HTR-8/SVneo (cell line): ENCODE results near the gene SHANK1.

Experiments used
- DNase-seq: peaks from one replicate; pipeline ENCODE4 v3.0.0; 2011; ENCODE audit warnings: low spot score, mixed read lengths; ENCODE audit not compliant: insufficient read length
- FAIRE-seq: peaks from 2 replicates; lab custom pipeline; 2011; peaks lifted over from hg19 to GRCh38; lab: Jason Lieb, UNC

Gene SHANK1

DNA sequence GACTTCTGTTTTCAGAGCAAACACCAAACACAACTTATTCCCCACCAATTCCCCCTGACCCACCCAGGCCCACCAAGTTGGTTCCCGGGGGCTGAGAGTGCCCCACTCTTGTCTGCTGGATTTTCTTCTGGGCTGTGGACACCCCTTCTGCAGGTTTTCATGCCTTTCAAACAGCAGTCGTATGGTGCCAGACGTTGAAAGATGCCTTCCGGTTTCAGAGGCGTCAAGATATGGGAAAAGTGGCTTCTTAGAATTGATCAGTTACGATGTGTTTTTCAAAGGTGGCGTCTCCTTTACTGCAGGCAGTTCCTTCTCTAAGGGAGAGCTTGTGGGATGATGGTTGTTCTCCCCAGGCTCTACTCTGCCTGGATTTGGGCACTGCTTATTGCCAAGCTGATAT is 16.3 kb upstream of the SHANK1 start:
- DNase-seq (no peak), FAIRE-seq (no peak)

DNA sequence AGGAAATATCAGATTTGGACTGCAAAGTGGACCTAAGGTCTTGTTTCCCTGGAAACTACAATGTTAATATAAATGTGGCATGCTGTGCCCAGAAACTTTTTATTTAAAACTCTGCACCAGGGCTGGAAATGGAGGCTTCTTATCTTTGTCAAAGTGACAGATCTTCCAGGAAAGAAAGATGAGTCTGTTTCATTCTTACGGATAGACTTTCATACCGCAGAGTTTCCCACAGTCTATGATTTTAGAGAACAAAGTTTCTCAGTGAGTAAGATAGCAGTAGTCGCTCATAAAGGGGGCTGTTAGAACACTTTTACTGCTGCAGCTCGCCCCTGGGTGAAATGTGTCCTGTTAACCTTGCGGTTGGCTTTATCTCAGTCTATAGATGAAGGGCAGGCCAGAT is 10.3 kb upstream of the SHANK1 start:
- FAIRE-seq (no peak), DNase-seq (no peak)

DNA sequence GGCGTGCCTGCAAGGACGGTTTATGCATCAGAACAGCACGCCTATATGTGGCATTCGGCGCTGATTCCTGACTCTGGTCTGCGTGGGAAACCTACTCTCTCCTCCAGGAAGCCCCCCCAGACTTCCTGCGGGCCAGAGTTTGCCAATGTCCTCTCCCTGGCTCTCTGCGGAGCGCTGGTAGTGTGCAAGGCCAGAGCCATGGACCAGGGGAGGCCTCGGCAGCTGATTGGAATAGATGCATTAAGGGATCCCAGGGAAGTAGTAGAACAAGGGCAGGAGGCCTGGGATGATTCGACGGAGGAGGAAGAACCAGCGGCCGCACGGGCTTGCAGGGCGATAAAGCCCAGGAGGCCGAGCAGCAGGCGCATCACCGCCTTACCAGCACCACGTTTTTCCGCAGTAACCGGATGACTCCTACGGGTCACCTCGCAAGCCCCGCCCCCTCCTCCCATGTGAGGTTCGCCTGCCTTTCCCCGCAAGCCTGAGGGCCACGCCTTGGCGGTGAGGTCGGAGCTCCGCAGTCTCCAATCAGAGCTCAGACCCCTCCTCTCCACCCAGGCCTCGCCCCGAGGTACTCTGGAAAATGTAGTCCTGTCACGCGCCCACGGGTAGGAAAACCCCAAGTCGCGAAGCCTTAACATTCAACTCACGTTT is 8.6 kb upstream of the SHANK1 start:
- no peak for FAIRE-seq

DNA sequence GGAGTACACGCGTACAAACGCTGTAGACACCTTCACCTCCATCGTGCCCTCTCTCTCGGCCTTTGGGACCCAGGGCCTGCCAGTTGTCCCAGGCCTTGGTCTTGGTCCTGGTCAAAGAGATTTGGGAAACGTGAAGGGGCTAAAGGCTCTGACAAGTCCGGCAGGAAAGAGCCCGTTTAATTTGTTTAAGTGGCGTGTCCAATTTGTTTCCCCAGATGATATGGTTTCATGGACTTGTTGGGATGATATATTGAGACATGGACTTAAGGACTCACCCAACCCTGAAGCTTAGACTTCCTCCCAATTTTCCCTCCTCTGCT is 6.3 kb upstream of the SHANK1 start:
- no peak for DNase-seq
- no peak for FAIRE-seq

More for the DNA sequence above, 8.6 kb upstream of the SHANK1 start:
- no peak for DNase-seq

DNA sequence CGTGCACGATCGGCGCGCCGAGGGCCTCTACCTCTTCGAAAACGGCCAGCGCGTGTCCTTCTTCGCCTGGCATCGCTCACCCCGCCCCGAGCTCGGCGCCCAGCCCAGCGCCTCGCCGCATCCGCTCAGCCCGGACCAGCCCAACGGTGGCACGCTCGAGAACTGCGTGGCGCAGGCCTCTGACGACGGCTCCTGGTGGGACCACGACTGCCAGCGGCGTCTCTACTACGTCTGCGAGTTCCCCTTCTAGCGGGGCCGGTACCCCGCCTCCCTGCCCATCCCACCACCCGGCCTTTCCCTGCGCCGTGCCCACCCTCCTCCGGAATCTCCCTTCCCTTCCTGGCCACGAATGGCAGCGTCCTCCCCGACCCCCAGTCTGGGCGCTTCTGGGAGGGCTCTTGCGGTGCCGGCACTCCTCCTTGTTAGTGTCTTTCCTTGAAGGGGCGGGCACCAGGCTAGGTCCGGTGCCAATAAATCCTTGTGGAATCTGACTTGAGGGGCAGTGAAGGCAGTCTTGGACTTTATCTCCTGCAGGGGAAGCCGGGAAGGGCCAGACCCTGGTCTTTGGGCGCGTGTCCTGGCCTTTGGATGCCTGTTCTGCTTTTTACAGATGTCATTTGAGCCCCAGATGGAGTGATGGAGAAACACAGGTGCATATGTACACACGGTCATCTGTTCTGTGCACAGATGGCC is 5.8 kb upstream of the SHANK1 start:
- DNase-seq: peak; percentile 59
- FAIRE-seq: no peak

DNA sequence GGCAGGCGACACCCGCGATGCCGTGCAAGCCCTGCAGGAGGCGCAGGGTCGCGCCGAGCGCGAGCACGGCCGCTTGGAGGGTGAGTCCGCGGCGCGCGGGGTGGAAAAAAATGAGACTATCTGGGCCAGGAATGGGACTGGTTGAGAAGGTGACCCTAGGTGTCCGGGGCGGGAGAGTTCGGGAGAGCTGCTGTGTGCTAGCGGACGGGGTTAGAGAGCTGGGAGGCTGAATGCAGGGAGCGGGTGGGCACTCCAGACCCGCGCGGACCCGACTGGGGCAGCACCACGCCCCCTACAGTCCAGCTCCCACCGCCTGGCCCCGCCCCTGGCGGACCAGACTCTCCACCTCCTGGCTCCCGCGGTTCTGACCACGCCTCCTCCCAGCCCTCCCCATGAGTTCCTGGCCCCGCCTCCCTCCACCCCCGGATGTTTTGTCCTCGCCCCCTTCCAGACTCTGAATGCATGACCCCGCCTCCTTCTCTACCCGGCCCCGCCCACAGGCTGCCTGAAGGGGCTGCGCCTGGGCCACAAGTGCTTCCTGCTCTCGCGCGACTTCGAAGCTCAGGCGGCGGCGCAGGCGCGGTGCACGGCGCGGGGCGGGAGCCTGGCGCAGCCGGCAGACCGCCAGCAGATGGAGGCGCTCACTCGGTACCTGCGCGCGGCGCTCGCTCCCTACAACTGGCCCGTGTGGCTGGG is 5.1 kb upstream of the SHANK1 start:
- peak; percentile 98 for FAIRE-seq

DNA sequence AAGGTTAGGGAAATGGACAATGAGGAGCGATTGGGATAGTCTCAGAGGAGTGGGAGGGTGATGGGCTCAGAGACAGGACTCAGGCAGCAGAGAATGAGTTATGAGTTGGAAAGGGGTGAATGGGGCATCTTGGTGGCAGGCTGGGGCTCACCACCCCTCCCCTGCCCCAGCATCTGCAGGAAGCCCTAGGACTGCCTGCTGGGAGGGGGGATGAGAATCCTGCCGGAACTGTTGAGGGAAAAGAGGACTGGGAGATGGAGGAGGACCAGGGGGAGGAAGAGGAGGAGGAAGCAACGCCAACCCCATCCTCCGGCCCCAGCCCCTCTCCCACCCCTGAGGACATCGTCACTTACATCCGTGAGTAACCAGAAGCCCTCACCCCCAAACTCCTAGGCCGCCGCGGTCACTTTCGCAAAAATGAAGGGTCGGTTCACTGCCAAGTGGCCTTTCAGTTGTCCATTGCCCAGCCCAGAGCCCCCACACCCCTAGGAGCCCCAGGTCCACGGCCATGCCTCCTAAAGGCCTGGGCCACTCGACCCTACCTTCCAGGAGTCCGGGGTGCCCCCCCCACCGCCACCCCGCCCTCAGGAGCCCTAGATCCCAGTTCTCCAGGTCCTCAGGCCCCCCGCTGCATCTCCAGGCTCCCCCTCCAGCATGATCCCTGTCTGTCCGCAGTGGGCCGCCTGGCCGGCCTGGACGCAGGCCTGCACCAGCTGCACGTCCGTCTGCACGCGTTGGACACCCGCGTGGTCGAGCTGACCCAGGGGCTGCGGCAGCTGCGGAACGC is 4.3 kb upstream of the SHANK1 start:
- no peak for FAIRE-seq
- no peak for DNase-seq

More for the DNA sequence above, 5.1 kb upstream of the SHANK1 start:
- peak; percentile 96 for DNase-seq

DNA sequence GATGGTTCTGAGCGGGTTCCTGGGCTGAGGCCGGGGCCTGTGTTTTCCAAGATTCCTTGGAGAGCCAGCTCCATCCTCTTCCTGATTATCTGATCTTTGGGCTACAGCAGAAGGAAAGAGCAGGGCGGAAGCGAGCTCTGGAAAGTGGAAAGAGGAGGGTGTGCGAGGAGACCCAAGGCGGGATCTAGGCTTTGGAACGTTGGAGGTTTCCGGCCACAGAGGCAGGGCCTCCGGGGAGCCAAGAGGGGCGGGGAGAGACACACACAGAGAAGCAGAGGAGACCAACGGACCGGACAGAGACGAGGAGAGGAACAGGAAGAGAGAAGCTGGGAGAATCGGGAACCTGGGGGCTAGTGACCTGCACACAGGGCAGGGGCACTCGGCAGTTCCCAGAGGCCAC is 3.5 kb upstream of the SHANK1 start, which contains the start of gene CLEC11A:
TSS of gene CLEC11A (plus strand) at position 296 of the 400 bp plus-strand sequence. CDS start 162 bp downstream, outside the sequence.
- no peak for FAIRE-seq
- DNase-seq: no peak

DNA sequence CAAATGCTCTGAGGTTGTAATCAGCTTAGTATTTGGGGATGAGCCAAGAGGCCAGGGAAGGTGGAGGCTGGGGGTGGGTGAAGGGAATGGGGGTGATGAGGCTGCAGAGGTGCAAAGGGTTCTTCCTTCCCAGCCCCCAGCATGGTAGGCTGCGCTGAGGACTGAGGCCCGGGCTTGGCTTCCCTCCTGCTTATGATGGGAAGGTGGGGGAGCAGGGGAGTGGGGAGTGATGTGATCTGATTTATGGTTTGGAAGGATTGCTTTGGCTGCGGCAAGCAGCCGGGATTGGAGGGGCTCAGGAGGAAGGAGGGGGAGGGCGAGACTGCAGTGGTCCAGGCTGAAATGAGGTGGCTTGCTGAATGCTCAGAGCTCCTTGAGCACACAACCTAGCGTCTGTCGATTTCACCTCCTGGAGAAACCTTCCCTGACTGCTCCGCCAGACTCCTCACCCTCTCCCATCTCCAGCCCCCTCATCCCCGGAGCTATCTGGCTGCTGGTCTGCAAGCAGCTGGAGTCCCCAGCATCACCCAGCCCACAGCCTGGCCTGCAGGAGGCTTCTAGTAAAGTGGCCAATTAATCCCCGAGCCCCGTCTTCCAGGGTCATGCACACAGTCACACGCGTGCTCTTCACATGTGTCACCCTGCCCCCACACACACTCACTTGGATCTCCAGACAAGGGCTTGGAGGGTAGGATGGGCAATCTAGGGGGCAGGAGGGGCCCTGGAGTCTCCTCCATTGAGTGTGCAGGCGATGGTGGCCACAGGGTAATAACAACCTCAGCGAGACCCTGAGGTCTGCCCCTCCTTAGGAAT is 2.8 kb upstream of the SHANK1 start:
- FAIRE-seq (no peak), DNase-seq (no peak)

DNA sequence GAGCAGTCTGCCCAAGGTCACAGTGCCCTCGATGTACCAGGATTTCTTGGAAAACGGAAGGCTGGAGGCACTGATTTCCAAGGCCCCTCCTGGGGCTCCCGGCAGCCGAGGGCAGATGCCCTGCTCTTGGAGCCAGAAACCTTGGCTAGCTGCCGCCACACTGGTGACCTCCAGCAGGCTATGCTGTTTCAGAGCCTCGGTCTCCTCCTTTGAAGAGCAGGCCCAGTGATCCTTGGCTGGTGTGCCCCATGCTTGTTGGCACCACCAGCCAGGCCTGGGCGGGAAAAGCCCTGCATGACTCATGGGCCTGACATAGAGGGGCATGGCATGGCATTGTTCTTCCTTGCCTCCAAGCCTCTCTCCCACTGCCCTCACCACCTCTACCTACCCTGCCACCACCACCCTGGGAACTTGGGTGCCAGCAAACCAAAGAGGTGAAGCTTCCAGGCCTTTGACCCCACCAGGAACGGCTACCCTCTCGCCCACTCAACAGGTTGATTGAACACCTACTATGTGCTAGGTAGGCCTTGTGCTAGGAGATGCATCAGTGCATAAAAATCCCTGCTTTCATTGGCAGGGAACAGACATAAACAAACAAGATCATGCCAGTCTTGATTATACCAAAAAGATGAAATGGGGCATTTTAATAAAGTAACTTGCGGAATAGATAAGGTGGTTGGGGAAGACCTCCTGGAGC is 2.0 kb upstream of the SHANK1 start:
- FAIRE-seq (no peak), DNase-seq (no peak)

DNA sequence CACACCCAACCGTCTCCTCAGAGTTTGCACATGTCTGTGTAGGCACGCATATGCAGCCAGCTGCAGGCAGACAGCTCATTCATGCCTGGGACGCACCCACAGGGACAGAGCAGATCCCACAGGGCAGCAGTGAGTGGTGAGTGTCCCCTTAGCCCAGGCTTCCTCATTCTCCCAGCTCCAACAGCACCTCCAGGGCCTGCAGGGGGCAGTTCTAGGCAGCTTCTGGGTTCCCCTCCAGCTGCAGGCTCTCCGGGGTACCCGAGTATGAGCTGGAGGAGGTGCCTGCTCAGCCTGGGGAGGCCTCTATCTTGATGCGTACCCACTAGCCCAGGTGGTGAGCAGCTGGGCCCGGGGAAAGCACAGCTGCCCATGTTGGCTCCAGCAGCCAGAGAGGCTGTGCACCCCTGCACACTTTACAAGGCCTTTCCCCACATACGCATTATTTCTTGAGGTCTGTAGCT is 1.3 kb upstream of the SHANK1 start:
- FAIRE-seq (no peak), DNase-seq (no peak)

DNA sequence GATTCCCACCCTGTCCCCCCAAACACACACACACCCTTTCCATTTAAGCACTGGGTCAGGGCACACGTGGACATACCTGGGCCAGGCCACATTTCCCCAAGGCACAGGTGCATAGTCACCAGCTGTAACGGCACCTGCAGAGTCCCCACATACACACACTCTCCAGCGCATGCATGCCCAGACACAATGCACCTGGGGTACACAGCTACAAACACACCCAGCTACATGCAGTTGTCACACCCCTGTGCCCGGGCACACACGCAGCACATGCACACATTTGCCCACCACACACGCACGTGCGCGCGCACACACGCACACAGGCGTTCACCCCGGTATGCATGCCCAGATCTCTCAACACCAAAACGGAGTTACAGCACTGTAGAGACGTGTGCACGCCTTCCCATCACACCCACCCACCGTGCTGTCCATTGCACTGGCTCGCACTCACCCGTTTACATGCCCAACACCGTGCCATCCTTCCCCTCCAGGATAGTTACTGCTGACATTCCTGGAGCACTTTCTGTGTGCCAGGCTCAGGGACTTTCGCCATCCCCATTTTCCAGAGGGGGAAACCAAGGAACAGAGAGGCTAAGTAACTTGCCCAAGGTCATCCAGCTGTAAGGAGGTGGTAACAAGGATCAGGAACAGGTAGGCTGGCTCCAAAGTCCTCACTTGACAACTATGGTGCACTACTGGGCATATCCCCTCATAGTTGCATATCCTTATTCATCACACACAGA is 749 bp upstream of the SHANK1 start:
- DNase-seq (no peak), FAIRE-seq (peak; percentile 75)

DNA sequence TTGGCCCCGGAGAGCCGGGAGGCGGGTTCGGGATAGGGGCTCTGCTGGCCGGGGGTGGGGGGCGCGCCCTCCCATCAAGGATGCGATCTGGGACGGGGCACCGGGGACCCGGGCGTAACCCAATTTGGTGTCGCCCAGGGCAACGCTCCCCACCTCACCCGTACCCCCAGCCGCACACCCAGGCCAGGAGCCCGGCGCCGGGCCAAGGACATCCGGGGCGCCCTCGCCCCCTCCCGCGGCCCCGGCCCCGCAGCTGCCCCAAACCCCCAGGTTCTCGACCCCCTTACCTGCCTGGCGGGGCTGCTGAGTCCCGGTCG is 525 bp downstream of the SHANK1 start:
- FAIRE-seq (no peak), DNase-seq (no peak)

DNA sequence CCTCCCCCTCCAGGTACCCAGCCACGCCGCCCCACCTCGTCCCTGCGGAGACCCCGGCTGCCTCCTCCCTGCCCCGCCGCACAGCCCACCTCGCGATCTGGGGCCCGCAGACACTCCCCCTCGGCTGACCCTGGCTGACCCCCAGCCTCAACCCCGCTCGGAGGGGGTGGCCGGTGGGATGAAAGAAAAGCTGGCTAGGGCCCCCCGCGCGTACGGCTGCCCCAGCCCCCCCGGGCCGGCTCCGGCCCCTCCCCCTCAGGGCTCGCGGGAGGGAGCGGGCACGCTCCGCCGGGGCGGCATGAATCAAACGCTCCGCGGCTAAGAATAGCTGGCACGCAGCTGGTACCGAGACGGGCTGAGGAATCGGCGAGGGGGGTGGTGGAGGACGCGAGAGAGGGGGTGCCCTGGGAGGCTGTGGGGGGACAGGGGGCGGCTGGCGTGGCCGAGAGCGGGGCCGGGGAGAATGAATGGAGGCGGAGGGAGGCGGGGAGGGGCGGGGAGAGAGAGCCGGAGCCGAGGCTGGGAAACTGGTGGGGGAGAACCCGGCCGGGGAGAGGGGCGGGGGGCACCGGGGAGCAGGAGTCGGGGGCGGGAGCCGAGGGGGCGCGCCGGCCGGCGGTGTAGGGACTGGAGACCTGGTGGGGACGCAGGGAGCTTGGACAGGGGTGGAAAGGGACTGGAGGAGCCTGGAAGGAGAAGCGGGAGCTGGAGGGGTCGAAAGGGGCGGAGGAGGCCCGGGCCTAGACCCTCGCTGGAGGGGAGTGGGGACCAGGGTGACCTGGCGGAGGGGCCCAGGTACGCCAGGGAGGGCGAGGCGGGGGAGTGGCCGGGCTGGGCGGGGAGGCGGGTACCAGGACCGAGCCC is 1.1 kb downstream of the SHANK1 start:
- no peak for DNase-seq
- FAIRE-seq: peak; percentile 76

DNA sequence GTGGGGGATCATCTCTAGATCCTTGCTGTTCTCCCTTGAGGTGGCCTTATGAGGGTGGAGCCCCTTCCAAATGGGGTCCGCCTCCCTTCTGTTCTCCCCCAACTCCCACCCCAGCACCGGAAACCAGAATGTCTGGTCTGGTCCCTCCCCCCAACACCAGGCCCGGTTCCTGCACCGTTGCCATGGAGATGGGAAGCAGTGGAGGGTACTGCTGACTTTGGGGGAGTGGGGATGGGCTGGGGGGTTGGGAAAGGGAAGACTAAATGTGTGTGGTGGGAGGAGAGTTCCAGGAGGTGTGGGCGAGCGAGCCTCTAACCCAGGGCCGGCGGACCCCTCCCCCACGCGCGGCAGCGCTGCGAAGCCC is 1.7 kb downstream of the SHANK1 start:
- DNase-seq (no peak), FAIRE-seq (no peak)

DNA sequence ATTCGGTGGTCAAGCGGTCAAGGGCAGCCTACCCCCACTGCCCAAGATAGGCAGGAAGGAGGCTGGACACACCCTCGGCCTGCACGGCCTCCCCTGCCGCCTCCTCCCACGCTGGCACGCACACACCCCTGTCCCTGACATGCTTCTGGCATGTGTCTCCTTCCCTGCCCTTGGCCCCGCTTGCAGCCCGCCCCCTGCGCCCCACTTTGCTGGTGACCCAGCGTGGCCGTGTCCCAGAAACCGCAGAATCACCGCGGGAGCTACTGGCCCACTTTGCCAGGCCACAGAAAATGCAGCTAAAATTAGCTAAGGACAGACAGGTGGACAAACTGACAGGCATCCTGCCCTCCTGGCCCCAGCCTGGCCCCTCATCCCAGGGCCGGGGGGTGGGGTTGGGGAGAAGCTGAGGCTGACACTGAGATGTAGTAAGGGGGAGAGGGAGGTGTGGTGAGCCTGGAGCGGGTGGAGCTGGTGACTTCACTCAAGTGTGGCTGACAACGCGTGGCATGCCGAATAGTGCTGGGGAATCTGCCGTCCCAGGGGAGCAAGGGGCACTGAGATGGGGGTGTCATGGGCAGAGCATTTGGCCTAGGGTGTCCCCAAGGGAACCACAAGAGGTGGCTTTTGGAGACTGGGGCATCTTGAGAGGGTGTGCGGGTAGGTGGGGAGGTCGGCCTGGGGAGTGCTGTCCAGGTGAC is 2.4 kb downstream of the SHANK1 start:
- FAIRE-seq: no peak

More for the DNA sequence above, 2.4 kb downstream of the SHANK1 start:
- DNase-seq: no peak
